ENCODE data around the gene ENDOD1. TPM values are rescaled to one million over a fixed set of nuclear protein-coding genes. Genes with fewer than 3 reads are reported as not detected.
A peak's percentile ranks its signal among the peaks of the same experiment; 100 is the strongest.

ENDOD1 gene
- total RNA-seq, 4 donors from 2014 or later: 27.8 to 44.8 (median 35.9) TPM

- no peaks in the 10 kb centered on the region for H3K9me3 ChIP-seq
- intact Hi-C loops (cut with DNase I): no loop called here
- peaks cover 3 to 29% (median 13%) of the 10 kb centered on the region in 3 donors for H3K4me1 ChIP-seq
- TF ChIP-seq, protein P1, sequence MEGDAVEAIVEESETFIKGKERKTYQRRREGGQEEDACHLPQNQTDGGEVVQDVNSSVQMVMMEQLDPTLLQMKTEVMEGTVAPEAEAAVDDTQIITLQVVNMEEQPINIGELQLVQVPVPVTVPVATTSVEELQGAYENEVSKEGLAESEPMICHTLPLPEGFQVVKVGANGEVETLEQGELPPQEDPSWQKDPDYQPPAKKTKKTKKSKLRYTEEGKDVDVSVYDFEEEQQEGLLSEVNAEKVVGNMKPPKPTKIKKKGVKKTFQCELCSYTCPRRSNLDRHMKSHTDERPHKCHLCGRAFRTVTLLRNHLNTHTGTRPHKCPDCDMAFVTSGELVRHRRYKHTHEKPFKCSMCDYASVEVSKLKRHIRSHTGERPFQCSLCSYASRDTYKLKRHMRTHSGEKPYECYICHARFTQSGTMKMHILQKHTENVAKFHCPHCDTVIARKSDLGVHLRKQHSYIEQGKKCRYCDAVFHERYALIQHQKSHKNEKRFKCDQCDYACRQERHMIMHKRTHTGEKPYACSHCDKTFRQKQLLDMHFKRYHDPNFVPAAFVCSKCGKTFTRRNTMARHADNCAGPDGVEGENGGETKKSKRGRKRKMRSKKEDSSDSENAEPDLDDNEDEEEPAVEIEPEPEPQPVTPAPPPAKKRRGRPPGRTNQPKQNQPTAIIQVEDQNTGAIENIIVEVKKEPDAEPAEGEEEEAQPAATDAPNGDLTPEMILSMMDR (IDR thresholded peaks at IDR 0.05): no peak
- TF ChIP-seq POLR2A (IDR thresholded peaks at IDR 0.05): no peak
- WGBS, 2 donors: 59 to 79% methylated on average over 1 of the region's 1 CpG
- no peak overlapping the region for H3K4me3 ChIP-seq
- no peaks in the 10 kb centered on the region for H3K27me3 ChIP-seq
- no peak for DNase-seq
- no peaks in the 10 kb centered on the region for H3K36me3 ChIP-seq
- H3K27ac ChIP-seq: no peak overlapping the region
These were observed 26.0 kb downstream of the ENDOD1 start for GRCh38 chr11:95115597-95115996.

DNA sequence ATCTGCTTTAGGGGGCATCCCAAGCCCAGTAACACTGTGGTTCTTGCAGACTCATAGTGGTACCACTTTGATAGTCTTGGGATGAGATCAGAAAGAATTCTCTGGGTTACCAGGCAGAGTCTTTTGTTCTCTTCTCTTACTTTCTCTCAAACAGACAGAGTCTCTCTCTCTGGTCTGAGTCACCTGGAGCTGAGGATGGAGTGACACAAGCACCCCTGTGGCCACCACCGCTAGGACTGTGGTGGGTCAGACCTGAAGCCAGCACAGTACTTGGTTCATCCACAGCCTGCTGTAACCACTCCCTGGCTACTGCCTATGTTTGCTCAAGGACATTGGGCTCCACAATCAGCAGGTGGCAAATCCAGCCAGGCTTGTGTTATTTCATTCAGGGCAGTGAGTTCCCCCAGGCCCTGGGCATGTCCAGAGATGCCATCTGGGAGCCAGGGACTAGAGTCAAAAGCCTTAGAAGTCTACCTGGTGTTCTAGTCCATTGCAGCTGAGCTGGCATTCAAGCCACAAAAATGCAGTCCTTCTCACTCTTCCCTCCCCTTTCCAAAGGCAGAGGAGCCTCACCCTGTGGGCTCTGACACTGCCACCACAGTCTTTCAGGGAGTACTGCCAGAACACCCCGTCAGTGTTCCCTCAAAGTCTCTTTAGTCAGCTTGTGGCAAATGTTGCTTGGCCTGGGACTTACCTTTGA, 29.9 kb downstream of the ENDOD1 start:
- Histone ChIP-seq H3K4me1 (peaks cover 3 to 30% (median 13%) of the 10 kb centered on the region in 3 donors), H3K27ac (peak overlapping the region; percentile 42 to 85 (median 74))
- WGBS, 2 donors: 50 to 67% methylated on average over 1 of the region's 2 CpGs

DNA sequence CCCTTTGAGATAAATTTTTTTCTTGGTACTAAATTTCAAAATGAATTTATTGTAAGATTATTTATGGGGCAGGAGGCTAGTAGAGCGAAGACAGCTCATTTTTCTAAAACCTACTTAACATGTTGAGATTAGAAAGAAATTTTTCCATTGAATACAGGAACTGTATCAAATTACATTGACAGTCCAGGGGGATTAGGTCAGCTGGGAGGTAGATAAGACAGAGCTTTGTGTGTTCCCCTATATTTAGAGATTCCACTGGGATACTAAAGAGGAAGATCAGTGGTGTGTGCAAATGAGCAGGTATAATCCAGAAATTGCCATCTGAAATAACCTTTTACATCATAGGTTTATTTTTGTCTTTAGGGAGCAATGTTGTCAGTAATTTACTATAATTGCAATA, 32.1 kb downstream of the ENDOD1 start:
- no peaks in the 10 kb centered on the region for H3K9me3 ChIP-seq
- intact Hi-C loops (cut with DNase I): no loop called here
- H3K27me3 ChIP-seq: no peaks in the 10 kb centered on the region
- H3K27ac ChIP-seq: peak overlapping the region in 1 of 4 donors; percentile 72
- TF ChIP-seq, protein P1 (IDR thresholded peaks at IDR 0.05): no peak
- no peak for TF ChIP-seq POLR2A (IDR thresholded peaks at IDR 0.05)
- no peak for DNase-seq
- H3K4me3 ChIP-seq: no peak overlapping the region
- peaks cover 3 to 30% (median 13%) of the 10 kb centered on the region in 3 donors for H3K4me1 ChIP-seq
- 96 to 100% methylated on average over 1 of the region's 1 CpG for WGBS, 2 donors
- H3K36me3 ChIP-seq: no peaks in the 10 kb centered on the region

More for the DNA sequence above, 29.9 kb downstream of the ENDOD1 start:
- Histone ChIP-seq H3K36me3 (no peaks in the 10 kb centered on the region), H3K4me3 (no peak overlapping the region), H3K9me3 (no peaks in the 10 kb centered on the region), H3K27me3 (no peaks in the 10 kb centered on the region)
- TF ChIP-seq POLR2A (IDR thresholded peaks at IDR 0.05): no peak
- TF ChIP-seq, protein P1 (IDR thresholded peaks at IDR 0.05): no peak
- DNase-seq: no peak
- intact Hi-C loops (cut with DNase I): no loop called here

DNA sequence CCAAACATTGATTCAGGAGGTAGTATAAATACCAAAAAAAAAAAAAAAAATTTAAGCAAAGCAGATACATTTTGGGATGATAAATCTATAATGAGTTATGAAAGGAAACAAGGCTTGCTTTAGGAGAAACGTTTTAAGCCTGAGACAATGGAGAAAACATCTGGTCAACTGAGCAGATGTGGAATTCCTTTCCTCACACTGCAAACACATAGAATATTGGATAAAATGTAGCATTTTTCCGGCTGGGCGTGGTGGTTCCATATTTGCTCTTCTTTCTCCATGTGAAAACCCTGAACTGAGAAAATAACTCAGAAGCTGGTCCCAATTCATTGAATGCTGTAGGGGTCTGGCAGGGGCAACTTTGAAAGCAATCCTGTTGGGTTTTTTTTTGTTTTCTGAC, 33.9 kb downstream of the ENDOD1 start:
- WGBS, 2 donors: 72 to 77% methylated on average over 3 of the region's 3 CpGs
- DNase-seq: no peak
- intact Hi-C loops (cut with DNase I): no loop called here
- H3K36me3 ChIP-seq: peaks cover 0 to 7% (median 4%) of the 10 kb centered on the region in 3 donors
- peaks cover 3 to 27% (median 13%) of the 10 kb centered on the region in 3 donors for H3K4me1 ChIP-seq
- TF ChIP-seq, protein P1 (IDR thresholded peaks at IDR 0.05): no peak
- TF ChIP-seq POLR2A (IDR thresholded peaks at IDR 0.05): no peak
- no peaks in the 10 kb centered on the region for H3K27me3 ChIP-seq
- no peaks in the 10 kb centered on the region for H3K9me3 ChIP-seq
- no peak overlapping the region for H3K27ac ChIP-seq
- H3K4me3 ChIP-seq: no peak overlapping the region

- H3K36me3 ChIP-seq: peaks cover 0 to 44% (median 12%) of the 10 kb centered on the region in 3 donors
- TF ChIP-seq, protein P1 (IDR thresholded peaks at IDR 0.05): no peak
- TF ChIP-seq POLR2A (IDR thresholded peaks at IDR 0.05): no peak
- H3K4me1 ChIP-seq: peaks cover under 1 to 12% (median under 1%) of the 10 kb centered on the region in 3 donors
- no peaks in the 10 kb centered on the region for H3K9me3 ChIP-seq
- H3K4me3 ChIP-seq: no peak overlapping the region
- intact Hi-C loops (cut with DNase I): no loop called here
- 88 to 92% methylated on average over 2 to 3 of the region's 3 CpGs for WGBS, 2 donors
- no peaks in the 10 kb centered on the region for H3K27me3 ChIP-seq
- no peak for DNase-seq
- H3K27ac ChIP-seq: no peak overlapping the region
These were observed 39.0 kb downstream of the ENDOD1 start for GRCh38 chr11:95128602-95129001.

Measured in esophagus squamous epithelium (tissue), 5 donors.